H7 (cell line): ENCODE measurements around the gene MSI2. TPM values are rescaled to one million over a fixed set of nuclear protein-coding genes. Genes with fewer than 3 reads are reported as not detected.
A peak's percentile ranks its signal among the peaks of the same experiment; 100 is the strongest.

Source experiments
- DNase-seq: peaks from one replicate; pipeline ENCODE4 v3.0.0; 2012
- H3K27me3 ChIP-seq: 2 replicates; pipeline ENCODE4 v1.6.0; 2011; ENCODE audit warnings: mild to moderate bottlenecking, low read length; ENCODE audit not compliant: control insufficient read depth, insufficient read depth
- H3K36me3 ChIP-seq: replicated peaks from 2 replicates; pipeline ENCODE4 v1.5.1; 2011; ENCODE audit warnings: low read length; ENCODE audit not compliant: control insufficient read depth, insufficient read depth
- H3K4me3 ChIP-seq: 2 replicates; pipeline ENCODE4 v1.5.1; 2011; ENCODE audit warnings: low read depth, mild to moderate bottlenecking, control low read depth, low read length, moderate library complexity; ENCODE audit not compliant: insufficient read depth
- total RNA-seq: library from RNA; depleted of rRNA; stranded (reverse); fragments of >200 nt; shearing (Covaris generic); gene quantifications from 2 replicates; pipeline ENCODE4 v1.2.3, GENCODE V29; 2014

The MSI2 gene
- total RNA-seq, 1 experiment from 2014 or later, result 31.0 TPM

DNA sequence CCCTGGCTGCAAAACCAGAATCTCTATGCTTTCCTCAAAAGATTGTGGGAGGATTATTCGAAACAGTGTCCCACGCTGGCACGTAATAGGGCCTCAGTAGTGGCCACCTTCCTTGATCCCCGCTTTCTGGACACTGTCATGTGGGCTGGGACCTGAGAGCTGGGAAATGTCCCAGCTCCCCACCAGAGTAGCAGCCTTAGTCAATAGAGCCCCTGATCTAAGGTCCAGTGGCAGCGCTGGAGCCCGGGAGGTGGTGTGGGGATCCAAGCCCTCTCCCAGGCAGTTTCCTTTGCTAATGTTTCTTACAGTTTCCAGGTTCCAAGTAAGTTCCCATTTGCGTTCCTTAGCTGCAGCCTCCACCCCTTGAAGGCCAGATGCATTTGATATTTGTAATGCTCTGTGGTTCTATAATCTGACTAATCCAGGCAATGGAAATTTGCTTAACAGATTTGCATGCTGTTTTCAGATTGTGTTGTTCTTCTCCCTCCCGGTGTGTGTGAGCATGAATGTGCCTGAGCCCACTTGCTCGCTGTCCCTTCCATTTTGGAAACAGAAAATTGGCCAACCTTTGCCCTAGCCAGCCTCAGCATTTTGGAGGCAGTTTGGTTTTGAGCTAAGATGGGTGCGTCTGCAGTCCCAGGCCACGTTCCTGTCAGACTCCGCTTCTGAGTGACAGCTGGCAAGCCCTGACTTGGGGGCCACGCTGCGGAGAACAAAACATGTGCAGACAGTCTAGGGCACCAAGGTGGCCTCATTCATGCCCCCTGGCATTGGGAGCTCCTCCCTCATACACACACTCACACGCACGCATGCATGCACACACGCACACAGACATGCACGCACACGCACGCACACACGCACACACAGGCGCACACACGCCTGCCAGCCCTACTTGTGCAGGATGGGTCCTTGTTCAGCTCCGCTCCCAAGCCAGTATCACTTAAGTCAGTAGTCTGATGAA lies 419.4 kb downstream of the MSI2 start:
- no peaks in the 10 kb centered on the region for H3K27me3 ChIP-seq
- no peak overlapping the region for H3K4me3 ChIP-seq
- peak; percentile 33 for DNase-seq
- H3K36me3 ChIP-seq, result no peaks in the 10 kb centered on the region

DNA sequence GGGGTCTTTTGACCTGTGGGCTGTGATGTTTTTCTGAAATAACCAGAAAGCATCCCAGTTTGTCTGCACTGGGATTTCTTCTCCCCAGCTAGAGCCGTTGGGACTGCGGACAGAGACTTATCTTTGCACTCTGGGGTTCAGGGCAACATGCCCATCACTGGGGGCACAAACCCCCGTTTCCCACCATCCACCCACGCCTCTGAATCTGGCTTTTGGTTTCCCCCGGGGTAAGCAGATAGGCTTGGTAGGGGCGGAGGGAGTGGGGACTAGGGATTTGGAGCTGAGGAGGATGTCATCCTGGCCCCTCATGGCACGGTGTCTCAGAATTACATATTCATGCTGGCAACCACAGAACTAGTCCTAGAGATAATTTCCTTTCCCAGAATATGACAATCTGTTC lies 420.2 kb downstream of the MSI2 start:
- H3K4me3 ChIP-seq, result no peak overlapping the region
- peak; percentile 22 for DNase-seq
- no peaks in the 10 kb centered on the region for H3K36me3 ChIP-seq
- no peaks in the 10 kb centered on the region for H3K27me3 ChIP-seq

DNA sequence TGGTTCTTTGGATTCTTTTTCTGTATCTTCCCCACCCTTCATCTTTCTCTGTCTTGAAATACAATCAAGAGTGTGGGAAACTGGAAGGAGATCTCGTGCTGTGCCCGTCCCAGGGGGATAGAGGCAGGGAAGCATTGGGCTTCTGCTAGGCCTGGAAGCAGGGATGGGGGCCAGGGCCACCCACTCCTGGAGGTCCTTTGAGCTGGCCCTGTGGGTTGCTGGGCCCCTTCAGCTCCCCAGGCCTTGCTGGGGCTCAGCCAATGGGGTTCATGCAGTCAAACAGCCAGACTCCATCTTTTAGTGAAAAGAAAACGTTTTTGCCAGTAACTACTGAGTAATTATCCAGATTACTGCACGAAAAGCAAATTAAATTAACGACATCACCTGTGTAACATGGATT lies 421.0 kb downstream of the MSI2 start:
- Histone ChIP-seq H3K4me3 (no peak overlapping the region), H3K27me3 (no peaks in the 10 kb centered on the region), H3K36me3 (no peaks in the 10 kb centered on the region)
- DNase-seq, result no peak

DNA sequence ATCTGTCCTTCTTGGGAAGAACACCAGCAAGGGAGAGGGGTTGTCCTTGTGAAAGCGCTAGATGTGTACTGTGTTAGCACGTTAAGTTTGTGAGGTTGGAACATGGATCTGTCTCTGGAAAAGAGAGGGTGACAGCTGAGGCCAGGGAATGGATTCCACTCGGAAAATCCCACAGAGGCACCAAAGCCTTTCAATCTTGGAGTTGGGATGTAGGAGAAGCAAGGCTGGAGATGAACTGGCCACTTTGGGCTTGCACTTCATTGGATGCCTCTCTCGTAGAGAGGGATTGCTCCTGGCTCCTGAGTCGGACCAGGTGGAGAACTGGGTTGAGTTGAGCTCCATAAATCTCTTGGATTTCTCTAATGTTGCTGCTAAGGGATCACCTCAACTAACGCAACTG lies 421.5 kb downstream of the MSI2 start:
- no peak for DNase-seq
- H3K36me3 ChIP-seq, result no peaks in the 10 kb centered on the region
- H3K4me3 ChIP-seq, result no peak overlapping the region
- no peaks in the 10 kb centered on the region for H3K27me3 ChIP-seq

DNA sequence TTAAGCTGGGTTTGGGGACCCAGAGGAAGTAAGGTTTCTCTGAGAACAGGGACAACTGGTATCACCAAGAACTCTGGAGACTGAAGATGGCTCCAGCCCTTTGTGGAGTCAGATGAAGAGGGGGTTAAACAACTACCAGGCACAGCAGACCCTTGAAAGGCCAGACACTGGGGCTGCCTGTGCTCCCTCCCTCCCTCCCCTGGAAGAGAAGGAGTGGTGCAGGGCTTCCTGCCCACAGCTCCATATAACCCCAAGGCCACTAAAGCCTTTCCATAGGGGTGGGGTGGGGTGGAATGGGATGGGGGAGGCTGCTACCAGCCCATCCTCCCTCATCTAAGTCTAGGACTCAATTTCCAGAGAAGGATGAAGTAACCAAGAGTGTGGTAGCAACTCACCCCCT lies 422.1 kb downstream of the MSI2 start:
- DNase-seq, result peak; percentile 58
- no peaks in the 10 kb centered on the region for H3K36me3 ChIP-seq

DNA sequence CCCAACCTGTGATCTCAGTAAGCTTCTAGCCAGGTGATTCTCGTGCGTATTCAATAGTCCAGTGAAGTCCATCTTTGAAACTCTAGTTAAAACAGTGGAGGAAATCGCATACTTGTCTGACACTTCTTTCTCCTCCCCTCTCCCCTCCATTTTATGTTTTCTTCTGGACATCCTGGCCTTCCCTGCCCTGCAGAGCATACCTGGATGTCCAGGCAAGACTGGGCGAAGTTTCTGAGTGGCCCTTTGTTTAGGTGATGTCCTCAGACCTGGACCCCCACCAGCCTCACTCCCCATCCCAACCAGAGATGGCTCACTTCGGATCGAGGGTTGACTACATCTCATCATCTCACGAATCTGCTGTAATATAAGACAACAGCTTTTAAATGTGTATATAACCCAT lies 423.0 kb downstream of the MSI2 start:
- H3K27me3 ChIP-seq, result no peaks in the 10 kb centered on the region
- no peak for DNase-seq

More for the DNA sequence above, 422.1 kb downstream of the MSI2 start:
- no peaks in the 10 kb centered on the region for H3K27me3 ChIP-seq
- H3K4me3 ChIP-seq, result no peak overlapping the region

DNA sequence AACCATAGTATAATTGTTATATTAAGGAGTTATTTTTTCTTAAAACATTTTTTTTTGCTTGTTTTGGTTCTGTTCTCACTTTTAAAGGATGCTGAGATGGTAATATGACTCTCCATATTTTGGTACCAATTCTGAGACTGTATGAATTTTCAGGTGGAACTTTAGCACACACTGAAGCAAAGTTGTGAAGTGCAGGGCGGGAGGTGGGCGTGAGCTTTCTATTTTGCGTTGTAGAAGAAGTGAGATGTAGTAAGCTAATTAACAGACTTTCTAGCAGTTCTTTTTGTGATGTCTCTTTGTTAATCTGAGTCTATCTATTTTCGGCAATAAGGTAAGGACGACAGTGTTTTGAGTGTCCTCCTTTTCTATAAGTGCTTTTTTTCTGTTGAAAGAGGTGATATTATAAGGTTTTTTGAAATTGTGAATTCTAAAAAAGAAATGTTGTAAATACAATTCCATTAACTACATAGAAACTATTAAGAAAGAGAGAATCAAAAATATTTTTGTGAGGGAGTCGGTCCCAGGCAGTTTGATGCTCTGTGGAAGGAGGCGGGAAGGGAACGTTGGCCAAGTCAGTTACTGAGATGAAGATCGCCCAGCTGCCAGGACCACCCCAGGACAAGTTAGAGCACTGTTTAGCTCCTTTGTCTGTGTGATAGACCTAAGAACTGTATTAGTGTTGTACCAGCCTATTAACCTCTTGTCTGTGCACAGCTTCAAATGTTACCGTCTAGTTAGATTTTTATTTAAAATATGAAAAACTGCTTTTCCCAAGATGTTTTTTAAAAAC lies 423.8 kb downstream of the MSI2 start:
- Histone ChIP-seq H3K27me3 (no peaks in the 10 kb centered on the region), H3K36me3 (no peaks in the 10 kb centered on the region), H3K4me3 (no peak overlapping the region)
- DNase-seq, result no peak

More for the DNA sequence above, 423.0 kb downstream of the MSI2 start:
- no peak overlapping the region for H3K4me3 ChIP-seq
- no peaks in the 10 kb centered on the region for H3K36me3 ChIP-seq

DNA sequence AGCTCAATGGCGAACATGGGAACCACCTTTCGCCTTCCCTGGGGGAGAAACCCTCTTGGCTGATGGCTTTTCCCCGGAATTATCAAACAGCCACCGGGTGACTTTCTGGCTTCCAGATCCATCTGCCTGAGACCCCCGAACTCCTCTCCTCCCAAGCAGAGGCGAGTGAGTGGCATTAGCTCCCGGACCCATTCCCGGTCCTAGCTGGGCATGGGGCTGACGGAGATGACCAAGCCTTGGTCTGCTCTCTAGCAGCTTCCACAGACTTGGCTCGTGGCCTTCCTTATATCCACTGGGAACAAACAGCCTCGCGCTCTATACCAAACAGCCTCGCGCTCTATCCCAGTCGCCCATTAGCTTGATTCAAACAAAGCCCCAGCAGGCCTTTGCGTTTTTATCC lies 426.4 kb downstream of the MSI2 start:
- DNase-seq, result no peak
- H3K4me3 ChIP-seq, result no peak overlapping the region
- no peaks in the 10 kb centered on the region for H3K27me3 ChIP-seq
- no peaks in the 10 kb centered on the region for H3K36me3 ChIP-seq

DNA sequence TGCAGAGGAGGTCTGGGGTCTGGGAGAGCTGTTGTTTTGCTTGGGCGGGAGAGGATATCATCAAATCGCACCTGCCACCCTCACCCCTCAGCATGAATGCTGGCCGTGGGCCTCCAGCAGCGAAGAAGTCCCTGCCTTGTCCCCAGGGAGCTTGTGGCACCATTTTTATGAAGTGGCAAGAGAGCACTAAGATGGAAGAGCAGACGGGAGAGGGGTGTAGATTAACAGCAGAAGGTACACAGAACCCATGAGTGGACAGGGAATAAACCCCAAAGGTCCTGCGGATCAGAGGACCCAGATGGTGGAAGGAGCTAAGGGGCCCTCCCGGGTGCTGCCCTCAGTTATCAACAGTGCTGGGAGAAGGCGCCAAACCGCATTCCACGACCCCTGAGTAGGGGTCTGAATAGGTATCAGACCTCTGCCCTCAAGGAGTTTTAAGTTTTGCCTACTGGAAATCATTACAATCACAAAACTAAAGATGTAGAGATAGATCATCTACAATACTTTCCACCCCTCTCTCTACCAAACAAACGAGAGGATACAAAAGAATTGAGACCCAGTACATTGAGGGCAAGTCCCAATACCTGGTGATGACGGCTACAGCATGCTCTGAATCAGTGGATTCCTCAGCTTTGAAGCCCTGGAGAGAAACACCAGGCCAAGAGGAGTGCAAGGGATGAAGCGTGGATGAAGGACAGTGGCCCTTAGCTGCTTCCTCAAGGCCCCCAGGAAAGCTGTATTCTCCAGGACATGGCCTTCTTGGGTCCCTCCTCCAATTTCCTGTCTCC lies 428.6 kb downstream of the MSI2 start:
- Histone ChIP-seq H3K36me3 (no peaks in the 10 kb centered on the region), H3K27me3 (no peaks in the 10 kb centered on the region), H3K4me3 (no peak overlapping the region)
- no peak for DNase-seq

DNA sequence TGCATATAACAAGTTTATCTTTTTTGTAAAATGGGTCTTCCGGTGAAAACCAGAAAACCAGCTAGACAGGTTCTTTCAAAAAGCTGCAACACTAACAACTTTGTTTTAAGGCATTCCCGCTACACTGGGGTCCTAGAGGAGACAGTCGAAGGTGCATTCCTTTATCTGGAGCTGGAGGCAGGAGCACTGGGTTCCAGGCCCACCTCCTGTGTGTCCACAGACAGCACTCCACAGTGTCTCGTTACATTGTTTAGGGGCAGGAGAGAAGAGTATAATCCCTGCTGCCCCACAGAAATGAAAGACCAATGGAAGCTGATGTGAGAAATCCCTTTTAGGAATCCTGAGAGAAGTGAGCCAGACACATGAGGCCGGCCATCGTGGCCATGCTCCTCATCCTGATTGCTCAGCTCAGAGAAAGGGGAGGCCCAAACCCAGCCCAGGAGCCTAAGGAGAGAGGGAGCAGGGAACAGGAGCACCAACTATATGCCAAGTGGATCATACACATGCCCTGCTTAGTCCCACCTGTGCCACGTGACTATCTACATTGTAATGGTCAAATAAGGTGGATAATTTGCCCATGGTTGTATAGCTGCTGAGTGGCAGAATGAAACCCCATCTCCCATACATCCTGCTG lies 429.3 kb downstream of the MSI2 start:
- H3K27me3 ChIP-seq, result no peaks in the 10 kb centered on the region
- no peak for DNase-seq
- H3K36me3 ChIP-seq, result no peaks in the 10 kb centered on the region
- H3K4me3 ChIP-seq, result no peak overlapping the region

DNA sequence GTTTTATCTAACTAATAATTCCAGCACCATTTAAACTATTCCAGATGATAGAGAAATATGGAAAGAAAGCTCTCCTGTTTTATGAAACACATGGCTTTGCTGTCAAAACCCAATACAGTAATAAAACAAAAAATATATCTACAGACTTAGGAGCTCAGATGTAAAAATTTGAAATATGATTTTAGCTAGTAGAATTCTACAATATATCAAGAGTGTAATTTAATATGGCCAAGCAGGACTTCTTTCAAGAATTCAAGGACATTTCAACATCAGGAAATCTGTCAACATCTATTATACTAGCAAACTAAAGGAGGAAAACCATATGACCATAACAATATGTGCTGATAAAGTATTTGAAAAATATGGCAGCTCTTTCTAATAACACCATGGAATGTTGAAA lies 431.3 kb downstream of the MSI2 start:
- H3K36me3 ChIP-seq, result no peaks in the 10 kb centered on the region
- H3K27me3 ChIP-seq, result no peaks in the 10 kb centered on the region
- H3K4me3 ChIP-seq, result no peak overlapping the region
- no peak for DNase-seq

DNA sequence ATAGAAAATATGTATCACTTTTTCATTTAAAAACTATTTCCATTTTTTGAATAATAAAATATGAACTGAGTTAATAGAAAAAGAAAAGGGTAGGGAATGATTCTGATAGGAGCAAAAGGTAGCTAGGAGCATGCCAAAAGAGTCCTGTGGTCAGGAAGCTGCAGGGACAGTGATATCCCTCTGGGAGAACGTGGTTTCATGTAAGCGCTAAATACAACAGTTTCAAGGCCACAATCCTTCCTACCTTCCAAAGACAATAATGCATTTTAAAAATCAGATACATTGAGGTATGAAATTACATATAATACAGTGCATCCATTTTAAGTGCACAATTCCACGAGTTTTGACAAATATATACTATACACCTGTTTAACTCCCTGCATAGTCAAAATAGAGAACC lies 432.9 kb downstream of the MSI2 start:
- H3K27me3 ChIP-seq, result no peaks in the 10 kb centered on the region
- DNase-seq, result no peak
- H3K36me3 ChIP-seq, result no peaks in the 10 kb centered on the region
- no peak overlapping the region for H3K4me3 ChIP-seq

DNA sequence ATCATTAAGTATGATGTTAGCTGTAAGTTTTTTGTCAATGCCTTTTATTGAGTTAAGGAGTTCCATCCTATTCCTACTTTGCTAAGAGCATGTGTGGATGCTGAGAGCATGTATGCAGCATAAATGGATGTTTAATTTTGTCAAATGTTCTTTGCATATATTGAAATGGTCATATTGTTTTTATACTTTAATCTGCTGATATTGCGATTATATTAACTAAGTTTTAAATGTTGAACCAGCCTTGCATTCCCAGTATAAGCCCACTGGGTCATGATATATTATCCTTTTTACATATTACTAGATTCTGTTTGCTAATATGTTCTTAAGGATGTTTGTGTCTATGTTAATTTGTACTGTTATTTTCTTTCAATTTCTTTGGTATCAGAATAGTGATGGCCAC lies 435.6 kb downstream of the MSI2 start:
- no peak overlapping the region for H3K4me3 ChIP-seq
- no peaks in the 10 kb centered on the region for H3K36me3 ChIP-seq
- no peaks in the 10 kb centered on the region for H3K27me3 ChIP-seq
- no peak for DNase-seq

DNA sequence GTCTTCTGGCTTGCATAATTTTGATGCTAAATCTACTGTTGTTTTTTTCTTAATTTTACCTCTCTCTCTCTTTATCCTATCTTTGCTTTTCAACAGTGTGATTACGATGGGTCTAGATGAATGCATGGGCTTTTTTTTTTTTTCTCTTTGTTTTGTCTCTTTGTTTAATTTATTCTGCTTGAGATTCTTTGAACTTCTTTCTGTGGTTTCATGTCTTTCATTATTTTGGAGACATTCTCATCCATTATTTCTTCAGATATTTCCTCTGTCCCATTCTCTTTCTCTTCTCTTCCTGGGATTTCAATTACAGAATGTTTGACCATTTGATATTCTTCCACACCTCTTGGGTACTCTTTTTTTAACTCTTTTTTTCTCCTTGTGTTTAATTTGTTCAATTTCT lies 436.4 kb downstream of the MSI2 start:
- no peak for DNase-seq
- Histone ChIP-seq H3K27me3 (no peaks in the 10 kb centered on the region), H3K4me3 (no peak overlapping the region), H3K36me3 (no peaks in the 10 kb centered on the region)
